Cerebellar nuclear complex (tissue), 1 donor: Measurements from ENCODE around the gene AVP.
"Not testable (repeated sequence)": the region's sequence is repeated elsewhere in the genome, so short reads cannot be mapped to it uniquely, and the experiment has no call there.

Source experiments
- DNase-seq, 2 experiments: peaks; one replicate each; lab custom pipeline; 2025; lab: John Stamatoyannopoulos, UW

AVP gene

GRCh38 chr20:3084283-3084985 lies at the start of gene AVP:
AVP (minus strand) TSS chr20:3084724; CDS start chr20:3084674, 50 bp downstream.
- no peak for DNase-seq

- no peak for DNase-seq
Observed at GRCh38 chr20:3134151-3134550, 49.6 kb upstream of the AVP start.

GRCh38 chr20:3133155-3133554 lies 48.6 kb upstream of the AVP start:
- no peak for DNase-seq

- DNase-seq = no peak
Observed at GRCh38 chr20:3130051-3130600, 45.6 kb upstream of the AVP start.

- DNase-seq = no peak
Observed at GRCh38 chr20:3129094-3129493, 44.6 kb upstream of the AVP start.

- no peak for DNase-seq
Observed at GRCh38 chr20:3128275-3128984, 43.9 kb upstream of the AVP start.

DNA sequence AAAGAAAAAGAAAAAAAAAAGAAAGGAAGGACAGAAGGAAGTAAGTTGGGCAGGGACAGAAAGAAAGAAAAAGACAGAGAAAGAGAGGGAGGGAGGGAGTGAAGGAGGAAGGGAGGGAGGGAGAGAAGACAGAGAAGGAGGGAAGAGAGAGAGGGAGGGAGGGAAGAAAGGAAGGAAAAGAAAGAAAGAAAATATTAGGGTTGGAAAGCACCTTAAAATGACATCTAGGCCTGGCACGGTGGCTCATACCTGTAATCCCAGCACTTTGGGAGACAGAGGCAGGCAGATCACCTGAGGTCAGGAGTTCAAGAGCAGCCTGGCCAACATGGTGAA lies 42.0 kb upstream of the AVP start:
- DNase-seq = no peak

GRCh38 chr20:3125776-3126526 lies 41.4 kb upstream of the AVP start:
- not testable (repeated sequence) for DNase-seq

GRCh38 chr20:3124773-3125560 lies 40.4 kb upstream of the AVP start:
- DNase-seq = not testable (repeated sequence)

DNA sequence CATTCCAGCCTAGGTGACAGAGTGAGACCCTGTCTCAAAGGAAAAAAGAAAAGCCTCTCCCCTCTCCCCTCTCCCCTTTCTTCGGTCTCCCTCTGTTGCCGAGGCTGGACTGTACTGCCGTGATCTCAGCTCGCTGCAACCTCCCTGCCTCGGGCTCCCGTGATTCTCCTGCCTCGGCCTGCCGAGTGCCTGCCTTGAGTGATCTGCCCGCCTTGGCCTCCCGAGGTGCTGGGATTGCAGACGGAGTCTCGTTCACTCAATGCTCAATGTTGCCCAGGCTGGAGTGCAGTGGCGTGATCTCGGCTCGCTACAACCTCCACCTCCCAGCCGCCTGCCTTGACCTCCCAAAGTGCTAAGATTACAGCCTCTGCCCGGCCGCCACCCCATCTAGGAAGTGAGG lies 39.6 kb upstream of the AVP start:
- not testable (repeated sequence) for DNase-seq

- DNase-seq = no peak
Observed at GRCh38 chr20:3123542-3123941, 39.0 kb upstream of the AVP start.

- DNase-seq = no peak
Observed at GRCh38 chr20:3121955-3122610, 37.6 kb upstream of the AVP start.

GRCh38 chr20:3121271-3121911 lies 36.9 kb upstream of the AVP start:
- DNase-seq = no peak

GRCh38 chr20:3119044-3119443 lies 34.5 kb upstream of the AVP start:
- DNase-seq = no peak

- DNase-seq = peak in 1 of 2 experiments; percentile 23
Observed at GRCh38 chr20:3117839-3118379, 33.4 kb upstream of the AVP start.

DNA sequence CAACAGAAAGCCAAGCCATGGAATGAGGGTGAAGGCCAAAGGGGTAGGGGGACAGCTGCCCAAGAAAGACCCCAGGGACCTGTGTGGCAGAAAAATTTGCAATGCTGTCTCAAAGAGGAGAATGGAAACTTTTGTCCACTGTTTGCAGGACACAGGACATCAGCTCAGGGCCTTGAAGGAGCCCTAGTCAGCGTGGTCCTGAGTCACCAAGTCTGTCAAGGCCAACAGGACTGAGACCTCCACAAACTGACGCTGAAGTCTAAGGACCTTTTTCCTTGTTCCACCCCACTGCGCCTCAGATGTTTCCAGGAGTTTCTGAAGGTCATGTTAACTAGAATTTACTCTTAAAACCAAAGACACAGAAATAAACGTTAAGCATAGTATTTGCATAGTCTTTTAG lies 31.8 kb upstream of the AVP start:
- no peak for DNase-seq

GRCh38 chr20:3115190-3116107 lies 30.9 kb upstream of the AVP start:
- DNase-seq = peak in 1 of 2 experiments; percentile 49

DNA sequence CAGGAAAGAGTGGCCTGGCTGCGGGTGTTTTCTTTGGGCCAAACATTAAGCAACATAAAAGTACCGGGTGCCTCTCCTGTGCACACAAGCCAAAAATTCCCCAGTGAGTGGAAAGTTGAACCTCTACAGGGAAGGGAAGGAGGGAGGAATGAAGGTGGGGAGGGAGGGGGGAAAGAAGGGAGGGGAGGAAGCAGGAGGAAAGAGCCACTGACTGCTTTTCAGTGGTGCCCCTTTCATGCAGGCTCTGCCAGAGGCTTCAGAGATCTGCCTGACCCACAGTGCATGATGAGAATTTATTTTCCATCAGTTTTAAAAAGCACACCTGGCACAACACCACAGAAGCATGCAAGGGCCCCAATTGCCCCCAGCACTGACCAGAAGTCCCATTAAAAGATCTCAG lies 27.5 kb upstream of the AVP start:
- DNase-seq = no peak

DNA sequence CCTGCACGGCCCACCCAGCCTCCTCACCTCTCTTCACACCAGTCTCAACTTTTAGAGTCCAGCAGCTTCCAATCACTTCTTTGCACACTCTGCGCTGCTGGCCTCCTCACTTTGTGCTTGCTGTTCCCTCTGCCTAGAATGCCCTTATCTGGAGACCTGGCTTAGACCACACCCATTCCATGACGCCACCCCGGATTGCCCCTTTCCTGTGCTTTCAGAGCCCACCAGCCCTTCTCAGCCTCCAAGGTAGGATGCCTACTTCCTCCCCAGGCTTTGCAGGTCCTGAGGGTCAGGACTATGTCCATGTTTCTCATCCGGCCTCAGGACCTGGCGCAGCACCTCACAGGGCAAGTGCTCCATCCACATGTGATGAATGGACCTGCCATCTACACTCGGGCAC lies 27.0 kb upstream of the AVP start:
- DNase-seq = no peak
